Measurements from ENCODE around the gene LIG1.

DNA sequence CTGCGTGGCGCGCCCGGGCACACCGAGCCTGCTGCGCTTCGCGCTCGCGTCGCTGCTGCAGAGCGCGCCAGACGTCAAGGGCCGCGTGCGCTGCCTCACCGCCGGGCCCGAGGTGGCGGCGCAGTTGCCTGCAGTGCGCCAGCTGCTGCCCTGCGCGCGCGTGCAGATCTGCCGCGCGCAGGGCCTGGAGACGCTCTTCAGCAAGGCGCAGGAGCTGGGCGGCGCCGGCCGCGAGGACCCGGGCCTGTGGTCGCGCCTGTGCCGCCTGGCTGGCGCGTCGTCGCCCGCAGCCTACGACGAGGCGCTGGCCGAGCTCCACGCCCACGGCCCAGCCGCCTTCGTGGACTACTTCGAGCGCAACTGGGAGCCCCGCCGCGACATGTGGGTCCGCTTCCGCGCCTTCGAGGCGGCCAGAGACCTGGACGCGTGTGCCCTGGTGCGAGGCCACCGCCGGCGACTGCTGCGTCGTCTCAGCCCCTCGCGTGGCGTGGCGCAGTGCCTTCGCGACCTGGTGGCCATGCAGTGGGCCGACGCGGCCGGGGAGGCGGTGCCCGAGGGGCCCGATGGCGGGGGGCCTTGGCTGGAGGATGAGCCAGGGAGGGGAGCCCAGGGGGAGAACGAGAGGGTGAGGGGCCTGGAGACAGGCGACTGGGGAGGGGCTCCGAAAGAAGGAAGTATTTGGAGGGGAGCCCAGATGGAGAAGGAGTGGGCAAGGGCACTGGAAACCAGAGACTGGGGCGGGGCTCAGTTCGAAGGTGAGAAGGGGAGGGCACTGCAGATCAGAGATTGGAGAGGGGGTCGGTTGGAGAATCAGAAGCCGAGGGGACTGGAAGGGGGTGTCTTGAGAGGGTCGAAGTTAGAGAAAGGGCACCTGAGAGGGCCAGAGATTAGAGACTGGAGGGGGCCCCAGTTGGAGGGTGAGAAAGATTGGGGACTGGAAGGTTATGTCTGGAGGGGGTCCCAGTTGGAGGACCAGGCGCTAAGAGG lies 25.0 kb upstream of the LIG1 start:
- TF ChIP-seq, protein P1, sequence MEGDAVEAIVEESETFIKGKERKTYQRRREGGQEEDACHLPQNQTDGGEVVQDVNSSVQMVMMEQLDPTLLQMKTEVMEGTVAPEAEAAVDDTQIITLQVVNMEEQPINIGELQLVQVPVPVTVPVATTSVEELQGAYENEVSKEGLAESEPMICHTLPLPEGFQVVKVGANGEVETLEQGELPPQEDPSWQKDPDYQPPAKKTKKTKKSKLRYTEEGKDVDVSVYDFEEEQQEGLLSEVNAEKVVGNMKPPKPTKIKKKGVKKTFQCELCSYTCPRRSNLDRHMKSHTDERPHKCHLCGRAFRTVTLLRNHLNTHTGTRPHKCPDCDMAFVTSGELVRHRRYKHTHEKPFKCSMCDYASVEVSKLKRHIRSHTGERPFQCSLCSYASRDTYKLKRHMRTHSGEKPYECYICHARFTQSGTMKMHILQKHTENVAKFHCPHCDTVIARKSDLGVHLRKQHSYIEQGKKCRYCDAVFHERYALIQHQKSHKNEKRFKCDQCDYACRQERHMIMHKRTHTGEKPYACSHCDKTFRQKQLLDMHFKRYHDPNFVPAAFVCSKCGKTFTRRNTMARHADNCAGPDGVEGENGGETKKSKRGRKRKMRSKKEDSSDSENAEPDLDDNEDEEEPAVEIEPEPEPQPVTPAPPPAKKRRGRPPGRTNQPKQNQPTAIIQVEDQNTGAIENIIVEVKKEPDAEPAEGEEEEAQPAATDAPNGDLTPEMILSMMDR (IDR thresholded peaks at IDR 0.05): no peak
- no peak for TF ChIP-seq POLR2A (IDR thresholded peaks at IDR 0.05)
- no peak for TF ChIP-seq POLR2AphosphoS5 (IDR thresholded peaks at IDR 0.05)
- no peak for TF ChIP-seq EP300 (IDR thresholded peaks at IDR 0.05)

All from sigmoid colon (tissue), 4 donors.